HG03520 (cell line): ENCODE data around the gene MAP2K7.
"Not testable (repeated sequence)": the region's sequence is repeated elsewhere in the genome, so short reads cannot be mapped to it uniquely, and the experiment has no call there.

Experiments used
- ATAC-seq: cut with Tn5 transposase; IDR thresholded peaks from one replicate; pipeline ENCODE4 v1.9.1; 2021; ENCODE audit warnings: mild to moderate bottlenecking, moderate library complexity; ENCODE audit not compliant: unreplicated experiment

MAP2K7 gene

GRCh38 chr19:7883105-7883504, 20.6 kb upstream of the MAP2K7 start:
- no peak for ATAC-seq

- no peak for ATAC-seq
Measured at GRCh38 chr19:7883796-7884570, 19.7 kb upstream of the MAP2K7 start.

GRCh38 chr19:7885818-7886217, 17.9 kb upstream of the MAP2K7 start:
- ATAC-seq = no peak

- no peak for ATAC-seq
Measured at GRCh38 chr19:7887408-7888144, 16.1 kb upstream of the MAP2K7 start.

GRCh38 chr19:7888145-7888825, 15.4 kb upstream of the MAP2K7 start, which contains the start of gene LRRC8E:
Gene LRRC8E (plus strand): TSS chr19:7888510. CDS start chr19:7895604, 7,094 bp downstream.
- no peak for ATAC-seq

GRCh38 chr19:7888826-7889217, 14.9 kb upstream of the MAP2K7 start:
- ATAC-seq = no peak

- not testable (repeated sequence) for ATAC-seq
Measured at GRCh38 chr19:7893362-7894101, 10.1 kb upstream of the MAP2K7 start.

GRCh38 chr19:7894612-7895309, 8.9 kb upstream of the MAP2K7 start:
- ATAC-seq = no peak

GRCh38 chr19:7895565-7895964, 8.1 kb upstream of the MAP2K7 start:
- ATAC-seq = no peak

- no peak for ATAC-seq
Measured at GRCh38 chr19:7897292-7897691, 6.4 kb upstream of the MAP2K7 start.

GRCh38 chr19:7898967-7899366, 4.7 kb upstream of the MAP2K7 start:
- no peak for ATAC-seq

- ATAC-seq = no peak
Measured at GRCh38 chr19:7899751-7900378, 3.8 kb upstream of the MAP2K7 start.

GRCh38 chr19:7900401-7900870, 3.2 kb upstream of the MAP2K7 start:
- no peak for ATAC-seq

GRCh38 chr19:7900931-7901330, 2.7 kb upstream of the MAP2K7 start:
- no peak for ATAC-seq

GRCh38 chr19:7901337-7901736, 2.3 kb upstream of the MAP2K7 start:
- no peak for ATAC-seq

- no peak for ATAC-seq
Measured at GRCh38 chr19:7902796-7903243, 857 bp upstream of the MAP2K7 start.

- peak; percentile 26 for ATAC-seq
Measured at GRCh38 chr19:7904074-7905020, 670 bp downstream of the MAP2K7 start.

- ATAC-seq = no peak
Measured at GRCh38 chr19:7905268-7905667, 1.6 kb downstream of the MAP2K7 start.

GRCh38 chr19:7905859-7906258, 2.2 kb downstream of the MAP2K7 start:
- ATAC-seq = no peak
